Activated CD8-positive, alpha-beta memory T cell treated with anti-CD3 and anti-CD28 coated beads for 24 hours (primary cell): ENCODE measurements around the gene AKAP6.
"Not testable (repeated sequence)": the region's sequence is repeated elsewhere in the genome, so short reads cannot be mapped to it uniquely, and the experiment has no call there.

Experiments
- DNase-seq: peaks from one replicate; pipeline ENCODE4 v3.0.0-alpha.2; 2020

The AKAP6 gene

DNA sequence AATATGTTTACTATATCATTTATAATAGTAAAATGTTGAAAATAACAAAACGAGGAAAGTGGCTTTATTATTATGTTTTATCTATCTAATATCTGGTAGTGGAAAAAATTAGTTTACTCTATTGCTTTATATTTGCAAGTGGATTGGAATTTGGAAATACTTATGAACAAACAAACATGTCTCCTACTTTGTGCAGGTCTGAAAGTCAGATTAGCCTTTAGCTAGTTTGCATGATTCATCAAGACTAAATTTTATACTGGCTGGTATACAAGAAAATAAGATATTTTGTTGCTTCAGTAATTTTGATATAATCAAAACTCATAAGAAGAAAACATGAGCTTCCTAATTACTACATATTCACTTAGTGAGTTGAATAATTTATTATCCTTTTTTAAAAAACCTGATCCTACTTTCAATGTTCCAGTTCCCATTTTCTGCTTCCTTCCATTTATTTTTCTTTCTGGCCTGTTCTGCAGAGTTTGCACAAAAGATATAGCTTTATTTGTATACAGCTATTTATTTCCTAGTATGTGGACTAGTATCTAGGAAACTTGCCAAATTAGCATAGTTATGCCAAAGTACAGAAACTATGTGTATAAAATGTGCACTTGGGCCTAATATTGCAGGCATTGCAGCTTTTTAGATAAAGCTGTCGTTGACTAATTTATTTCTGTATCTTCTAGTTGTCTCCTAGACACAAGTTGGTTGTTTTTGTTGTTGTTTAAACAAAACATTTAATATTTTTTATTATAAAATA lies 122.0 kb downstream of the AKAP6 start:
- DNase-seq: no peak

DNA sequence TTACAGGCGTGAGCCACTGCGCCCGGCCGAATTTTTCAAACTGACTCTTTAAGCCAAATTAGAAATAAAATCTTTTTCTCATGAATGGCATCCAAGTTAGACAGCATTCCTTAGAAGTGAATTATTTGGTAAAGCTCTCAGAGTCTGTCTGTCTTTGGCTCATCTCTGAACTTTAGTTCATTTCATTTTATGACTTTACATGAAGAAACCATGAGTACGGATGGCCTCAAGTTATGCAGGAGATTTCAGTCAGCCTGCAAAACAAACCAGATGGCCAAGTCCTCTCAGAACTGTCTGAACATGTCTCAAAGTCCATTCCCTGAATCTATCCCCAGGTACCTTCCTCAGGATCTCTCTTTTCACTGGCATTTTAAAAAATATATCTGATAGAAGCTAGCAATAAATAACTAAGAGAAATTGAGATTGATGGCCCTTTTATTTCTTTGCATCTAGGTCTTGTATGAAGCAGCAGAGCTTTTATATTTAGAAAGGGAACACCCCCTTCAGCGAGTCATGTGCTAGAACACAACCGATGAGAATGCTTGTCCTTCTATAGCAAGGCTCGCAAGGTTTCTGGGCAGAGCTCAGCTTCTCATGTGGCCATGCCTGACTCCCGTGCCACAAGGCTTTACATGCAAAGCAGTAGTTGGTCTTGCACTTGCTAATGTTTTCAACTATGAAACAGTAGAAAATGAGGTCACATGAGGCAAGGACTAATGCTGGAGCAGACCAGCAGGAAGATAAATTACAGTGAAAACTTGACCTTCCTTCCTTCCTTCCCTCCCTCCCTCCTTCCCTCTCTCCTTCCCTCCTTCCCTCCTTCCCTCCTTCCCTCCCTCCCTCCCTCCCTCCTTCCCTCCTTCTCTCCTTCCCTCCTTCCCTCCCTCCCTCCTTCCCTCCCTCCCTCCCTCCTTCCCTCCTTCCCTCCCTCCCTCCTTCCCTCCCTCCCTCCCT lies 125.0 kb downstream of the AKAP6 start:
- DNase-seq: no peak

DNA sequence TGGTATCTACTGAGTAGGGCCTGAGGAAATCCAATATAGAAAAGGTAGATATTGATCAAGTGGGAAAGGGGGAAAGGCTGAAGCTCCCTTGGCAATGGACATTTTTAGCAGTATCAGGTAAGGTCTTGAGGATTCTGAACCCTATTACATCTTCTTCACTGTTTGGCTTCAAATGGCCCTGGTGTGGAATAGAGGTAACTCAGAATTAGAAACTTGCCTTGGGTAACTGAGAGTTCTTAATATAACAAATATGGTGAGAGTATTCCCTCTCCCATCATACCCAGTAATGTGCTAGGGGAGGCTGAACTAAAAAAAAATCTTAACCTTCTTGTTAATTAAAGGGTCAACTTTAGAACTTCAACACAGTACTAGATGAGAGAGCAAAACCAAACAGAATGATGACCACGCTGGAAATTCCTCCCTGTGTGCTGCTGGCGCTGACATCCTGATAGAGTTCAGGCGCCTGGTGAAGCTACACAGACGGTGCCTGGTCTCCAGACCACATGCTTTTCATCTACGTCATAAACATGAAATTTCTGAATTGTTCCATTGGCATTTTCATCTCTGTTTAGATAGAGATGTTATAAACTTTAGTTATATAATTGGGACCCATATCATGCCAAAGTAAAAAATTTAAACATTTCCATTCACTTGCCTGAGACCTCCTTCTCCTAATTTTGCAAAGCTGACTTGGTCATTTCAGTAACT lies 128.3 kb downstream of the AKAP6 start:
- no peak for DNase-seq

DNA sequence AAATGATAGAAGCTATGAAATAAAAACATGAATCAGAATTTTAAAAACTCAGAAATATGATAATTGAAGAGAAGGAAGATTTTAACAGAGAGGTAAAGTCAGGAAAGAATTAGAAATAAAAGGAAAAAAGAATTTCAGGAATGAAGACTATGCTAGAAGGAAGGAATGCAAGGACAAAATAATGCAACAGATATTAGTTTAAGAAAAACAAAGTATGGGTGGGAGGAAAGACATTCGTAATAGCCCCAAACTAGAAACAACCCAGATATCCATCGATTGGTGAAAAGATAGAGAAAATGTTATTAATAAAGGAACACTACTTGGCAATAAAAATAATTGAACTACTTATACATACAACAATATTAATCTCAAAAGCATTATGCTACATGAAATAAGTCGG lies 129.6 kb downstream of the AKAP6 start:
- no peak for DNase-seq

DNA sequence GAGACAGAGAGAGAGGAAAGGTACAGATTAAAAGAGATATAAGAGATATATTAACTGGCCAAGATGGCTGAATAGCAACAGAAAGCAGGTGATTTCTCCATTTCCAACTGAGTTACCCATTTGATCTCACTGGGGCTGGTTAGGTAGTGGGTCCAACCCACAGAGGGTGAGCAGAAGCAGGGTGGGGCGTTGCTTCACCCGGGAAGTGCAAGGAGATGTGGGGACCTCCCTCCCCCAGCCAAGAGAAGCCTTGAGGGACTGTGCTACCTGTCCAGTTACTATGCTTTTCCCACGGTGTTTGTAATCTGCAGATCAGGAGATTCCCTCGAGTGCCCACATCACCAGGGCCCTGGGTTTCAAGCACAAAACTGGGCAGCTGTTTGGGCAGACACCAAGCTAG lies 131.2 kb downstream of the AKAP6 start:
- no peak for DNase-seq

DNA sequence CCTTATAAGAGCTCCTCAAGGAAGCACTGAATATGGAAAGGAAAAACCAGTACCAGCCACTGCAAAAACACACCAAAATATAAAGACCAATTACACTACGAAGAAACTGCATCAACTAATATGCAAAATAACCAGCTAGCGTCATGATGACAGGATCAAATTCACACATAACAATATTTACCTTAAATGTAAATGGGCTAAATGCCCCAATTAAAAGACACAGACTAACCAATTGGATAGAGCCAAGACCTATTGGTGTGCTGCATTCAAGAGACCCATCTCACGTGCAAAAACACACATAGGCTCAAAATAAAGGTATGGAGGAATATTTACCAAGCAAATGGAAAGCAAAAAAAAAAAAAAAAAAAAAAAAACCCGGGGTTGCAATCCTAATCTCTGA lies 133.5 kb downstream of the AKAP6 start:
- not testable (repeated sequence) for DNase-seq

DNA sequence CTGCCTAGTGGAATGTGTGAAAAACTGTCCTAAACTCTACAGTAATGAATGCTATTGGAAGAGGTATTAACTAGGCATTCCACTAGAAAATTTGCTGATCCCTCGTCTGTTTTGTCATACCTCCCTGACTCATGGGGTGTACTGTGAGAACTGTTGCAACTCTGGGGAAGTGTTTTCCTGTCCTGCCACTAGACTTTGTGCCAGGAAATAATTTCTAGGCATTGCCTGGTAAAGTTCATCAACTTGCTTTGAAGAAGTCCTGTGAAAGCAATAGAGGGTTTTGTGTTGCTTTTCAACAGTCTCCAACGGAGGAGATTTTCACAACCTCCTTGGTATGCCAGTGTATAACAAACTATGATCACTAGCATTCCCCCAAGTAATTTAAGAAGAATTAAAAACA lies 139.9 kb downstream of the AKAP6 start:
- no peak for DNase-seq

DNA sequence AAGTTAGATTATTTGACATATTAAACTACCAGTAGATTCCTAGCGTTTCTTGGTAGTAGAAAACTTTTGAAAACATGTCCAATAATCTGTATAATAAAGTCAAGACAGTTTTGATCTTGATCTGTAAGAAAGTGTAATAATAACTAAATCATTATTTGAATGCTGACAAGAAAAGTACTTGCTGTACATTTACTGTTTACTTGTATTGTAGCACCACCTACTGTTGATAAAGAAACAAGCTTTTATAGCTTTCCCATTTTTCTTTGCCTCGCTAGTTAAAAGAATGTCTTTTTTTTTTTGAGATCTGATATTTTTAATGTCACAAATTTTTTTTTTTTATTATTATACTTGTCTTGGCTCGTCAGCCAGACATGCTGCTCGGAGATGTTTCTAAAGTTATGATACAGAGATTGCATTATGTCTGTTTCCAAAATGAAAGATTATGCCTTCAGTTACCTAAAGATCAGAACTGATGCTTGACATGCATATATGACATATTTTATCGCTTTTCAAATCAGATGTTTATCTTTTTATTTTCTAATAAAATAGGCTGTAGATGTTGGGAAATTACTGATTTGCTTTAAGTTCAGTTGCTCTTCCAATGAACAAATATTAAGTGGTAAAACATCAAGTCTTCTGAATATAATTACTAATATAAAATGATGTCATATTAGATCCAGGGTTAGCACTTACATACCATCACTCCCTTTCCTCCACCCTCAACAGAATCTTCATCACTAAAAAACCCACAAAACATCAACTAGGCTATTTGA lies 140.5 kb downstream of the AKAP6 start:
- no peak for DNase-seq

DNA sequence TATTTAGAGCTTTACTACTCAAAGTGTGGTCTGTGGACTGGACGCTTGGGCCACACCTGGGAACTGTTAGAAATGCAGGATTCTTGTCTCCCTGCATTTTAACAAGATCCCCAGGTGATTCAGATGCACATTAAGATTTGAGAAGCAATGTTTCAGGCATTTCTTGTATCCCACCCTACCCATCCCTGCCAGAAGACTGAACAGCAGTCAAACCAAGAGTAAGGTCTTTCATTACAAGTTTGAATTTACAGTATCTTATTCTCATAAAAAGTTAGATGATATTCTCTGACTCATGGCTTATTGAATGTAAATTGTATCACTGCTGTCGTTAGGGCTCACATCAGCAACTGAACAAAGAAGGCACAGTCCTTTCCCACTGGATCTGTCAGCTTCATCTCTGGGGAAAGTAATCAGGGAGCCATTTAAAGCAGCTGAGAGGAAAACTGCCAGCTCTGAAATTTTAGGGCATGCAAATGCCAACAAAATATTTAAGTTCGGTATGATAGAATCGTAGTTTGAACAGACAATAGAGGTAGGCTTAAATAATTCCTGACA lies 141.1 kb downstream of the AKAP6 start:
- DNase-seq: no peak

DNA sequence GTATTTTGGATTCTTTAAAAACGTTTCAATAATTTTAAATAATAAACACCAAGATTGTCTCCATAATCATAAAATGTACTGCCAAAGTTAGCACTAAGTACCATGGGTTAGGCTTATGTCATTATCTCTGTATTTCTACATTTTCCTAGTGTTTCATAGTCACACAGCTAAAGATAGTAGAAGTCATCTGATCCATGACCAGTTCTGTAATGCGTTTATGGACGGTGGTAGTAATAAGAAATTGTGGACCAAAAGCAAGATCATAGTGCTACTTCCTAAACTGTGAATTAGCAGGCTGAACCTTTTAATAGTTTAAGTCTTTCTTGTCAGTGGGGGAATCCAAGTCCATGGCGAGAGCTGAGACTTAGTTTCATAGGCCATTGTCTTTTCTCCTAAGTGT lies 142.1 kb downstream of the AKAP6 start:
- no peak for DNase-seq

DNA sequence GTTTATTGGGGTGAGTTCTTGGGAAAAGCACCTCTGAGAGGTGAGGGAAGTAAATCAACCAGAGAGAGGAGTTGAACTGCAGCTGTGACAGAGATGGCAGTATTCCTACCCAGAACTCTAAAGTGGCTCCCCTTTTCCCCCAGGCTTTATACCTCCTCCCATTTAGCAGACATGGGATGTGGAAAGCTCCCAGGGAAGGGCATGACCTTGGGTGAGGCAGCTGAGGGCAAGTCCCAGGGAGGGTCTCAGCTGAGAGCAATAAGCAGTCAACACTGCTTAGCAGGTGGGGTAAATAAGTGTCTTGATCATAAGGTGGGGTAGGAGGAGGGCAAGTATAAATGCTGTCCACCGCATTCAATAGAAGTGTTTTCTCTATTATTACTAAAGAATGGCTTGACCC lies 143.0 kb downstream of the AKAP6 start:
- DNase-seq: no peak

DNA sequence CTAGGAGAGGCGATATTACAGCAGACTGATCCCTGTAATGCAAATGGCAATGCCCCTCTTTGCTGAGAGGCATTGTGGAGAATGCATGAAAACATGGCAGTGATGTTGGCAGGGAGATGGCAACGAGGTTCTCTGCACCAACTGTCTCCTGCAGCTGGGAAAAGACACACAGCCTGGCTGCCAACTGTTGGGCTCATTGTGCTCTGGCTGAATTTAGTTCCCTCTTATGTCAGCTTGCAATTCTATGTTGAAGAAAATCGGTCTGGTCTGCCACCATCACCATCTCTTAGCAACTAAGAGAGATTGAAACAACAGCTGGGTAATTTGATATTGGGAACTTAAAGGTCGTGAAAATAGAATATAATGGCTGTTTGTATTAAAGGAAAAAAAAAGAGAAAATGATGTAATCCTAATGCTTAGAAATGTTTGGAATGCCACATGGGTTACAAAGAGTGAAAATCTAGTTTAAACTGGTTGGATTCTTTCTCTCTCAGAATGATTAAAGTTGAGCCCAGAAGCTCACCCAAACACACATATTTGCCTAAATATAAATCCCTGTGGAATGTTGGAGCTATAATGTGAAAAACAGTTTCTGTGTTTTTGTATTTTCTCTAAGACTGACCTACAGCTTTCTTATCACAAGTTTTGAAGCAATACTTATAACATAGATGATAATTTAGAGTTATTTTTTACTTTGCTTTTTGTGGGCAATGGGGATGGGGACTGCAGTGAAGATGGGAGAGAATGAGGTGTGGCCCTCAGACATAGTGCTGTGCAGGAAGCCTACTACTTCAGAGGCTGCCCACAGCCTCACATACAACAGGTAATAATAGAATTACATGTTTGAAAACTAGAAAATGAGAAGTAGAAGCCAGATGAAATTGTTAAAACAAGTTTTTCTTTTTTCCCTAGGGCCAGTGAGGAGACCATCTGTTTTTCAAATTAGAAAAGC lies 143.7 kb downstream of the AKAP6 start:
- DNase-seq: no peak

DNA sequence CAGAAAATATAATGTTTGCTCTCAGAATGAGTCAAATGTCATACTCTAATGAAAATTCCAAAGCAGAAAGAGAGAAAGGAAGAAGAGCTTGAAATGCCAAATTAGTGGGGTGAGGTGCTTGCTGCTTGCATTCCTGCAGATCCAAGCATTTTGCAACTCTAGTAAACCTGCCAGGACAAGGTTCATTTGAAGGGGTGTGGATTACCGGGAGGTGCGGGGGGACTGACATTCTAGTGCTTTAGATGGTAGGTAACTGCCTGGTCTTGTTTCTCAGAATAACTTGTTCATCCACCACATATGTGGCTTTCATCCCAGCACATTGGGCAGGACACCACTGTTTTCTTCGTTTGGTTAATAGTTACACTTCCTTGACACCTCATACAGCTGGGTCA lies 144.4 kb downstream of the AKAP6 start:
- DNase-seq: no peak

DNA sequence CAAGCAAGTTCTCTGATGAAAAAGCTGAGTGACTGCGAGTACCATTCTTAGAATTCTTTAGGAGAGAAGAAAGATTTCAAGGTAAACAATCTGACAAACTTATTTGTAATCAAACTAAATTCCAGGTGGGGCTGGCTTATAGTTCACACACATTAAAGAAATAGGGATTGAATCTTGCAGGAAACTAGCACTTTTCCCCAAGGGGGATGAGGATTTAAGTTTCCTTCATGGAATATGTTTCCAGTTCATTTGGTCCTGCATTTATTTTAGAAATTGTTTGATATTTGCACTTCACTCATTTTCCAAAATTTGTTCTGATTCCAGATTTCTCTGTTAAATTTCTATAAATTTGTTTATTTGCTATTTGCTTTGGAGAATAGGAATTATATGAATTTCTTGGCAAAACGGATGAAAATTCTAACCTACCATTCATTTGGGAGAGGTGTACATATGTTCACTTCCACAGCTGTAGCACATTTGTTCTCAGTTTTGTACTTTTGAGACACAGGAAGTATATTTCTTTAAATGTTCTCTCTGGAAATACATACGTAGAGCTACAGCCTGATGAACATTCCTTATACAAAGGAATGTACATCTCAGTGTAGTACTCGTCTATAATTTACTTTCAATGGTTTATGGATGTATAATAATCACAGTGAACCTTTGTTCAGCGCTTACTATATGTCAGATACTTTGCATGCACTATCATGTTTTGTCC lies 145.5 kb downstream of the AKAP6 start:
- DNase-seq: no peak

DNA sequence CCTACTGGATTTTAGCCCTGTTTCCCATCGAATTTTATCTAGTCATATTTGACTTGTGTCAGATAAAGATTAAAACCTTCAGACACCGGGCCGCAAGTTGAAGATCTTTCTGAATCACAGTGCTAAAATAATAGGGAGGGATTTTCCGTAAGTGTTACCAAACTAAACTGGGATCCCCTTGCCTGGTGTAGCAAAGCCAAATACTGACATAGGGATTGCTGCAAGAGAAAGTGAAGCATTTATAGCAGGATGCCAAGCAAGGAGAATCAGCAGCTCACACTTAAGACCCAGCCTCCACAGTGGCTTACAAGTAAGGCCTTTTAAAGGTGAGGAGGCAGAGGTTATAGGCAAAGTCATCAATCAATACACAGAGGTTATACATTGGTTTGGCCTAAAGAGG lies 147.4 kb downstream of the AKAP6 start:
- no peak for DNase-seq

DNA sequence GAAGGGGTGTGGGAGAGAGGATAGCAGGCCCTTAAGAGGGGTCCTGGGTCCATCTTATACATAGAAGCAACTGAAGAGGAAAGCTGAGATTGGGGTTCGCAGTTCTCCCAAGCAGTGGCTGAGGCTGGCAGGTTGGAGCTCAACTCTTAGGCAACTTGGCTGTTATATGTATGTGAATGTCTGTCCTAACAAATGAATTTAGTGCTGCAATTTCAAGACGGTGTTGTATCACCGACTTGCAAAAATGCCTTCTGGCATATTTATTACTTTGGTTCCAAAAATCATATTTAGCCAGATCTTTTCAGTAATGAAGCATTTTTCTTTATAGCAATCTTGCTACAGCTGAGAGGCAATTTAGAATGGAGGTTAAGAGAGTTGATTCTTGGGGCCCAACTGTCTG lies 148.3 kb downstream of the AKAP6 start:
- no peak for DNase-seq

DNA sequence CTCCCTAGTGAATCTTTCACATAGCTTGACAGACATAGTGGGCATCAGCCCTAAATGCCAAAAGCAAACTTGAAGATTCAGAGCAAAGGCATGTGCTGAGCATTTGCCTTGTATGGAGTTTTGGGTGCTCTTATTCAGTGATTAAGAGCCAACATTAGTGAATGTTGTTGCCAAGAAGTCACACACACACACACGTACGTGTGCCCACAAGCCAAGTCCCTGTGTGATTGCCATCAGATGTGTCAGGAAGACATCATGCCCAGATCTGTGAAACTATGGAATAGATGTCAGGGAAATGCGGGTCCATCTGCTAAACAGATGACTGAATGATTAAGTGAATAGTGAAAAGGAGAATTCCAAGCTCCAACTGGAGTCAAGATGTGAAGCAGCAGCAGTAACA lies 149.0 kb downstream of the AKAP6 start:
- no peak for DNase-seq

DNA sequence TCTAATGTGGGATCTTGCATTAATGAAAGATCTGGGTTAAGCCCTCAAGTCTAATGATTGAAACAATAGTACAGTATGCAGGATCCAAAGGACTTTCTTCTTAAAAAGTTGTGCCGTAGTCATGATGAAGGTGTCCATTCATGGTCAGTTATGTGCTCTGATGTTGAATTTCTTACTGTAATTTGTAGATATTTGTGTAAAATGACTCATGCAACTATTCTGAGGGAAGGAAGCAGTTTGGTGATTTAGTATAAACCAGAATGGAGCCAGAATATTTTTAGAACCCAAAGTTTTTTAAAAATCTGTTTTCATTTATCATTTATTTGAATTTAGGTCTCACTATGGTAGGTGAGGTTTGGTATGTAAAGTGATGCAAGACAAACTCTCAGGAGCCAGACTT lies 151.2 kb downstream of the AKAP6 start:
- DNase-seq: no peak

DNA sequence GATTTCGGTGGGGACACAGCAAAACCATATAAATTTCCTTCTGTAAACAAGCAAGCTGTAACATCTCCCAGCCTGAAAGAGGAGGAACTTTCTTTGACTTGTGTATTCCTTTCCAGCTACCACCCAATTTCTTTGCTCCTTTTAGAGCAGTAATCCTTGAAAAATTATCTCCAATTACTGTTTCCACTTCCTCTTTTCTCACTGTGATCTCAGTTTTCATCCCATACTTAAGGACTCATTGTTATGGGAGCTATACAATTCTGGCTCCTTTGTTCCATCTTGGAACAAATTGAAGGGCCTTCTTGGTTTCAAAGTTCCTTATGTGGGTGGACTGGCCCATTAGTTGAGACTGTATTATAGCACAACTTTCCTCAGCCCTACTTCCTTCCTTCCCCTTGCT lies 152.6 kb downstream of the AKAP6 start:
- no peak for DNase-seq

DNA sequence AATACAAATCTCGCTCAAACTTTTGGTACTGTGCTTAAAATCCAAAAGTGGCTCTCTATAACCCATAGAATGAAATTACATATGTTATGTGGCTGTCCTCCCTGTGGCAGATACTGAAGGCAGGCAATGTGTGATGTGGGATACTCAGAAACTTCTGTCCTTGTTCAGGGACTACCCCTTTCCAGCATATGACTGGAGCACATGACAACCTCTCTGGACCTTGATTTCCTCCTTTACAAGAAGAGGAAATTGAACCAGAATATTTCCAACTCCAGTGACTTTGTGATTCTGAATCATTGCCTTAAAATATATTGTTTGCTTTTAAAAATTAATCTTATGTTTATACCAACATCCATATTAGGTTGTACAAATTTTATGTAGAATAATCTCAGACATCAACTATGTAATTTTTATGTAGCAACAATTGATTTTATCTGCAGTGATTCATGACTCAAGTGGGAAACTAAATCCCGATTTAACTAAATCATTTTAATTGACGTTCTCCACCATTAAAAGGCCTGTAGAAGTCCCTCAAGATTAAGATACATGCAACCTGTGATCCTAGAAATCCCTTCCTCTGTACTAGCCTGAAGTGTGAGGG lies 162.4 kb downstream of the AKAP6 start:
- DNase-seq: no peak
